ENCODE measurements around the gene COL4A2.

COL4A2 gene

DNA sequence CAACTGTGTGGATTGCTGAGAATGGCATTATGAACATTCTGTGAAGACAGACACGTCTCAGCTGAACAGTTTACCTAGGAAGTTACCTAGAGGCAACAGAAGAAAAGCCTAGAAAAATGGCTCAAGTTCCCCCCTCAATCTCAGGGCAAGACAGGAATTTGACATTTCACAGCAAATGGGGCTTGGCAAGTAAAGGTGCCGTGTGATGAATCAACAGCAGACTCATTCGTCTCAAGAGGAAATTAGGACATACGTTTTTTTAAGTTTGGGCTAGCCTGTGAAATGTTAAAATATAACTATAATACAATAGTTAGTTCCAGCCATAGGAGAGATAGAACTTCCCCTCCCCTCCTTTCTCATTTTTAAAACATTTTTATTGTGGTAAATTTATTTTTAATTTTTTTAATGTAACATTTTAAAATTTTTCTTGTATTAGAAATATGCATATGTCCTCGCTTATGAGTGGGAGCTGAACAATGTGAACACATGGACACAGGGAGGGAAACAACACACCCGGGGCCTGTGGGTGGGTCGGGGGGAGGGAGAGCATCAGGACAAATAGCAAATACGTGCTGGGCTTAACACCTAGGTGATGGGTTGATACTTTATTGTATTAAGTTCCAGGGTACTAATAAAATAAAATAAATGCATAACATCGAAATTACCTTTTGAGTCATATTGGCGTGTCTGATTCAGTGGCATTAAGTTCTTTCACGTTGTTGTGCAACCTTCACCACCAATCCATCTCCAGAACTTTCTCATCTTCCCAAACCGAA, 116.0 kb downstream of the COL4A2 start:
- ChIA-PET CTCF (no interaction called here), POLR2A (no interaction called here)
- no peak for DNase-seq (ENCODE audit: extremely low spot score)
- TF ChIP-seq TARDBP (IDR thresholded peaks at IDR 0.05) (no peak), FOXK2 (IDR thresholded peaks at IDR 0.05) (no peak), FOXM1 (IDR thresholded peaks at IDR 0.05; ENCODE audit: borderline replicate concordance) (no peak), LEF1 (IDR thresholded peaks at IDR 0.05; ENCODE audit: borderline replicate concordance) (no peak), HDGF (IDR thresholded peaks at IDR 0.05; ENCODE audit: borderline replicate concordance) (no peak), BHLHE40 (IDR thresholded peaks at IDR 0.05; ENCODE audit: borderline replicate concordance) (no peak), L3MBTL2 (conservative IDR thresholded peaks at IDR 0.05) (no peak), ZNF384 (IDR thresholded peaks at IDR 0.05) (no peak), SUZ12 (IDR thresholded peaks at IDR 0.05) (no peak), SP1 (IDR thresholded peaks at IDR 0.05) (no peak)

DNA sequence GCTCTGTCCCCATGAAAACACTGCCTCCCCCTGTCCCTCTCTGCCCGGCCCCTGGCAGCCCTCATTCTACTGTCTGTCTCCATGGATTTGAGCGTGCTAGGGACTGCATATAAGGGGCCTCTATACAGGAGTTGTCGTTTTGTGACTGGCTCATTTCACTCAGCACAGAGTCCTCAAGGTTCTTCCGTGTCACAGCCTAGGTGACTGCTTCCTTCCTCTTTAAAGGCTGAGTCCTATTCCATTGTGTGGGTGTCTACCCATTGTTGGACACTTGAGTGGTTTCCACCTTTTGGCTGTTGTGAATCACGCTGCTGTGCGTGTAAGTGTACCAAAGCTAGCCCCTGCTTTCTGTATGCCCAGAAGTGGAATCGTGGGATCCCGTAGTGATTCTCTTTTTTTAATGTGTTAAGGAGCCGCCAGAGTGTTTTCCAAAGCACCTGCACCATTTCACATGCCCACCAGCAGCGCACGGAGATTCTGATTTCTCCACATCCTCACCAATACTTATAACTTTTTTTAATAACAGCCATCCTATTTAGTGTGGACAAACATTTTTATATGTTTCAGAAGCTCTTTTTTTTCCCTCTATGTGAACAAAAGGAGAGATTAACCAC, 116.7 kb downstream of the COL4A2 start:
- CTCF ChIA-PET, result no interaction called here
- TF ChIP-seq BHLHE40 (IDR thresholded peaks at IDR 0.05; ENCODE audit: borderline replicate concordance), result no peak
- no peak for TF ChIP-seq LEF1 (IDR thresholded peaks at IDR 0.05; ENCODE audit: borderline replicate concordance)
- TF ChIP-seq FOXK2 (IDR thresholded peaks at IDR 0.05), result no peak
- no peak for TF ChIP-seq FOXA1 (IDR thresholded peaks at IDR 0.05)
- no peak for TF ChIP-seq ELF4 (IDR thresholded peaks at IDR 0.05)
- no peak for TF ChIP-seq FOXM1 (IDR thresholded peaks at IDR 0.05; ENCODE audit: borderline replicate concordance)
- TF ChIP-seq NFRKB (IDR thresholded peaks at IDR 0.05), result no peak

DNA sequence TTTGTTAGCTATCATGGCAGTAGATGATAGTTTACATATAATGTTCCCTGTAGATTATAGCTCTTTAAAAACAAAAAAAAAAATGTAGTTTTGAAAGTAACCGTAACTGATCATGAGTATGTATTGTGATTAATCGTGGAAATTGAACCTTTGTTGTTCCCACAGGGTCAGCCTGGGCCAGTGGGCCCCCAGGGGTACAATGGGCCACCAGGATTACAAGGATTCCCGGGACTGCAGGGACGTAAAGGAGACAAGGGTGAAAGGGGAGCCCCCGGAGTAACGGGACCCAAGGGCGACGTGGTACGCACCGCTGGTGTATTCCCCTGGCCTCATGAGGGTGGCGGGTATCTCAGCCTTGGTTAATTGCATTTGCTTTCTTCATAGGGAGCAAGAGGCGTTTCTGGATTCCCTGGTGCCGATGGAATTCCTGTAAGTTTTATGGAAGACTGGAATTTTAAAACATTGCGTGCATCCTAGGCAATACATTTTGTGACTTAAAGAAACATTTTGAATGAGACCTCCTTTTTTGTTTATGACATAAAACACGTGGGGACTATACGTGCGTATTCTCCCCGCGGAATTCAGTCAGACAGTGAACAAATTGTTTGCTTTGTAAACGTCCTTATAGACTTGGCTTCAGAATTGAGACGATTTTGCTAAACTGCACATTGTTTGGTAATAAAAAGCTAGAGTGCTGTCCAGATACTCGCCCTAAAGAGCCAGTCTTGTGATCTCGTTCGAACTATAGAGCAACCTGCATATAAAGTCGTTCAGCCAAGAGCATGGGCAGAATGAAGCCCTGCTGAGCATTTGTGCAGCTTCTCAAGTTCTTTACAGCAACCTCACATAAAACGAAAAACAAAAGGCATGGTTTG, 117.7 kb downstream of the COL4A2 start:
- ChIA-PET CTCF (no interaction called here), POLR2A (no interaction called here)
- TF ChIP-seq, protein P1, sequence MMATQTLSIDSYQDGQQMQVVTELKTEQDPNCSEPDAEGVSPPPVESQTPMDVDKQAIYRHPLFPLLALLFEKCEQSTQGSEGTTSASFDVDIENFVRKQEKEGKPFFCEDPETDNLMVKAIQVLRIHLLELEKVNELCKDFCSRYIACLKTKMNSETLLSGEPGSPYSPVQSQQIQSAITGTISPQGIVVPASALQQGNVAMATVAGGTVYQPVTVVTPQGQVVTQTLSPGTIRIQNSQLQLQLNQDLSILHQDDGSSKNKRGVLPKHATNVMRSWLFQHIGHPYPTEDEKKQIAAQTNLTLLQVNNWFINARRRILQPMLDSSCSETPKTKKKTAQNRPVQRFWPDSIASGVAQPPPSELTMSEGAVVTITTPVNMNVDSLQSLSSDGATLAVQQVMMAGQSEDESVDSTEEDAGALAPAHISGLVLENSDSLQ (IDR thresholded peaks at IDR 0.05), result no peak
- DNase-seq (ENCODE audit: extremely low spot score), result no peak

More for the DNA sequence above, 116.7 kb downstream of the COL4A2 start:
- POLR2A ChIA-PET, result no interaction called here
- no peak for DNase-seq (ENCODE audit: extremely low spot score)

DNA sequence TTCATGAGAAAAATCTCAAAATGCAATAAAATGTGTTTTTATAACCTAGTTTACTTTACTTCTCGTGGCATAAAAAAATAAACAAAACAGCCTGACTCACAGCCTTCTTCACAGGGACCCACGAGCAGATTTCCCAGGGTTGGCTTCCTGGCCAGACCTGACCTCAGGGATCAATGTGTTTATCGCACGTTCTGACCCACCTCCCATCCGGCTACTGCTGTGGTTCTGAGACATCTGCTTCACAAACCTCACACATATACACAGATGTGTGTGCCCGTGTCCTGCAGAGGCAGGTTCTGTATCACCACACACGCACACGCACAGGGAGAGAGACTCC, 118.3 kb downstream of the COL4A2 start:
- CTCF ChIA-PET, result no interaction called here
- TF ChIP-seq SUZ12 (IDR thresholded peaks at IDR 0.05) (no peak), ELF4 (IDR thresholded peaks at IDR 0.05) (no peak), TARDBP (IDR thresholded peaks at IDR 0.05) (no peak), ZNF384 (IDR thresholded peaks at IDR 0.05) (no peak), NFRKB (IDR thresholded peaks at IDR 0.05) (no peak), HDGF (IDR thresholded peaks at IDR 0.05; ENCODE audit: borderline replicate concordance) (no peak), L3MBTL2 (conservative IDR thresholded peaks at IDR 0.05) (no peak), FOXM1 (IDR thresholded peaks at IDR 0.05; ENCODE audit: borderline replicate concordance) (no peak)
- DNase-seq (ENCODE audit: extremely low spot score), result peak; percentile 11
- POLR2A ChIA-PET, result no interaction called here

DNA sequence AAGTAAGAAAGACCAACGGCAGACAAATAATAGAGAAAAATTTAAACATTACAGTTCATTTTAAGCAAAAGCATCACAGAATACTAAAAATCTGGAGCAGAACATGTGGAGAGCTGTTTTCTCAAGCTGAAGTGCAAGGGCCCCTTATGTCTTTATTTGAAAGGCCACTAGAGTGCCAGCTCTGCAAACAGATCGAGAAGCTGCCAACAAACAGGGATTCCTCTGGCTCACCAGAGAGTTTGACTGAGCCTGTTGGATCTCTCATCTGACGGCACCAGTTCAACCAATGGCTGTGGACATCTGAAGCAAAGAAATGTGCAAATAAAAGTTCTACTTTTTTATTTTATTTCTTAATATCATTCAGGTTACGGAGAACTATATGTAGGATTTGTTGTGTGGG, 119.7 kb downstream of the COL4A2 start:
- TF ChIP-seq HDGF (IDR thresholded peaks at IDR 0.05; ENCODE audit: borderline replicate concordance) (no peak), CTBP1 (IDR thresholded peaks at IDR 0.05; ENCODE audit: borderline replicate concordance) (no peak), FOXK2 (IDR thresholded peaks at IDR 0.05) (no peak), FOXA1 (IDR thresholded peaks at IDR 0.05) (no peak), SP1 (IDR thresholded peaks at IDR 0.05) (no peak), BHLHE40 (IDR thresholded peaks at IDR 0.05; ENCODE audit: borderline replicate concordance) (no peak), ARNT (IDR thresholded peaks at IDR 0.05) (no peak), LEF1 (IDR thresholded peaks at IDR 0.05; ENCODE audit: borderline replicate concordance) (no peak), L3MBTL2 (conservative IDR thresholded peaks at IDR 0.05) (no peak), FOXM1 (IDR thresholded peaks at IDR 0.05; ENCODE audit: borderline replicate concordance) (no peak), SUZ12 (IDR thresholded peaks at IDR 0.05) (no peak), TARDBP (IDR thresholded peaks at IDR 0.05) (no peak), ZNF384 (IDR thresholded peaks at IDR 0.05) (no peak), ELF4 (IDR thresholded peaks at IDR 0.05) (no peak)
- TF ChIP-seq, protein P1 (IDR thresholded peaks at IDR 0.05), result no peak
- DNase-seq (ENCODE audit: extremely low spot score), result no peak
- CTCF ChIA-PET, result no interaction called here
- POLR2A ChIA-PET, result interaction anchor here (0.9 kb wide), 1 partner anchor 120 kb away, joined by 3 read pairs; the partner anchor contains the start of genes COL4A1 and COL4A2

DNA sequence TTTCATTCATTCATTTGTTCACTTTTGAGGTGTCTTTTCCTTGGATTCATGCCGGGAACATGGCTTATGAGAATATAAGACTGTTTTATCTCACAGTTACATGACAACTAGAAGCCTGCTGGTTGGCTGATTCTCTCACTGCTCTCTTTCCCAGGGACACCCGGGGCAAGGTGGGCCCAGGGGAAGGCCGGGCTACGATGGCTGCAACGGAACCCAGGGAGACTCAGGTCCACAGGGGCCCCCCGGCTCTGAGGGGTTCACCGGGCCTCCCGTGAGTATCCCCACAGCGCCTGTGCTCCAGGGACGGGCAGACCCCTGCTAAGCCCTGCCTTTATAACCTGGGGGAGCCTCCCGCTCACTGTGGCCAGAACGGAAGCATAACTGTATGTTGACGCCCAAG, 121.2 kb downstream of the COL4A2 start:
- no peak for TF ChIP-seq TARDBP (IDR thresholded peaks at IDR 0.05)
- no peak for TF ChIP-seq FOXA1 (IDR thresholded peaks at IDR 0.05)
- no peak for TF ChIP-seq ELF4 (IDR thresholded peaks at IDR 0.05)
- no peak for TF ChIP-seq SUZ12 (IDR thresholded peaks at IDR 0.05)
- no peak for TF ChIP-seq SP1 (IDR thresholded peaks at IDR 0.05)
- no peak for TF ChIP-seq LEF1 (IDR thresholded peaks at IDR 0.05; ENCODE audit: borderline replicate concordance)
- no peak for TF ChIP-seq BHLHE40 (IDR thresholded peaks at IDR 0.05; ENCODE audit: borderline replicate concordance)
- TF ChIP-seq FOXM1 (IDR thresholded peaks at IDR 0.05; ENCODE audit: borderline replicate concordance), result no peak
- no peak for TF ChIP-seq CTBP1 (IDR thresholded peaks at IDR 0.05; ENCODE audit: borderline replicate concordance)
- TF ChIP-seq, protein P1 (IDR thresholded peaks at IDR 0.05), result no peak
- no peak for TF ChIP-seq ARNT (IDR thresholded peaks at IDR 0.05)
- no peak for TF ChIP-seq HDGF (IDR thresholded peaks at IDR 0.05; ENCODE audit: borderline replicate concordance)
- no peak for TF ChIP-seq ZNF384 (IDR thresholded peaks at IDR 0.05)
- no peak for TF ChIP-seq FOXK2 (IDR thresholded peaks at IDR 0.05)
- TF ChIP-seq L3MBTL2 (conservative IDR thresholded peaks at IDR 0.05), result no peak
- CTCF ChIA-PET, result no interaction called here
- no peak for DNase-seq (ENCODE audit: extremely low spot score)
- POLR2A ChIA-PET, result no interaction called here
